RPMI8226 (cell line): ENCODE results near the gene TGFBR1.

Experiments
- DNase-seq: peaks from one replicate; pipeline ENCODE4 v3.0.0-alpha.2; 2015

Gene TGFBR1

GRCh38 chr9:99138424-99139284 lies 33.7 kb downstream of the TGFBR1 start:
- DNase-seq = no peak

DNA sequence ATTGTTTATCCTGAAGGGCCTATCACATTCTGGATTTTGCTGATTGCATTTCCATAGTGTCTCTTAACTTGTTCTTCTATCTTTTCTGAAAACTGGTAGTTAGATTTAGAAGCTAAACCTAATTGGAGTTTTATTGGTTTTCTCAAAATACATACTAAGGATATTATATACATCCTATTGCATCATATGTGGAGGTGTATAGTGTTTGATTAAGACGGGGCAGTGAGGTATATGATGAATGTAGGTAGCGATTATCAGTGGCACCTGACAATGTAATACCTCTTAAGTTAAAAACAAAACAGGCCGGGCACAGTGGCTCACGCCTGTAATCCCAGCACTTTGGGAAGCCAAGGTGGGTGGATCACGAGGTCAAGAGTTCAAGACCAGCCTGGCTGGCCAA lies 35.0 kb downstream of the TGFBR1 start:
- no peak for DNase-seq

- DNase-seq = peak; percentile 39
Measured at GRCh38 chr9:99140685-99141314, 35.9 kb downstream of the TGFBR1 start.

DNA sequence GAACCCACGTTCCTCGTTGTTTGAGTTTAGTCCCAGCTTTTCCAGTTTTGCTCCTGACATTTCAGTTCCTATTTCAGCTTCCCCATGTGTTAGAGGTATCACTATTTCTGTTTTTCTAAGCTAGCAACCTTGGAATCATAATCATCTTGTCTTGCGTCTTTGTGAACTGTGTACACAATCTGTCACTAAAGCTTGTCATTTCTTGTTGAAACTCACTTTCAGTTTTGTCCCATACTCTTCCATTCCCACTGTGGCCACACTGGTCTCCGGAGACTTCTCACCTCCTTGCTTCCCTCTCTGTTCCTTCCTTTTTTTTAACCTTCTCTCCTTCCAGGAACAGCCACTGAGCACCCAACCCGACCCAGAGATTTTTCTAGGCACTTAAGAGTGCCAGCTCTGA lies 36.9 kb downstream of the TGFBR1 start:
- no peak for DNase-seq

GRCh38 chr9:99142275-99142674 lies 37.4 kb downstream of the TGFBR1 start:
- DNase-seq = no peak

DNA sequence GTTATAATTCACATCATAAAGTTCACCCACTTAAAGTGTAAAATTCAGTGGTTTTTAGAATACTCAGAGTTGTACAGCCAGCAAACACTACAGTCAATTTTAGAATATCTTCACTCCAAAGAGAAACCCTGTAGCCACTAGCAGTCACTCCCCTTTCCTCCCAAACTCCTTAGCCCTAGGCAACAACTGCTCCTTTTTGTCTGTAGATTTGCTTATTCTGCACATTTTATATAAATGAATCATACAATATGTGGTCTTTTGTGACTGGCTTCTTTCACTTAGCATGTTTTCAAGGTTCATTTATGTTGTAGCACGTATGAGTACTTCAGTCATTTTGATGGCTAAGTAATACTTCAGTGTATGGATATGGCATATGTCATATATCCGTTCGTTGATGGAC lies 38.7 kb downstream of the TGFBR1 start:
- no peak for DNase-seq

GRCh38 chr9:99144966-99145365 lies 40.1 kb downstream of the TGFBR1 start:
- DNase-seq = no peak

- DNase-seq = no peak
Measured at GRCh38 chr9:99146574-99146973, 41.7 kb downstream of the TGFBR1 start.

DNA sequence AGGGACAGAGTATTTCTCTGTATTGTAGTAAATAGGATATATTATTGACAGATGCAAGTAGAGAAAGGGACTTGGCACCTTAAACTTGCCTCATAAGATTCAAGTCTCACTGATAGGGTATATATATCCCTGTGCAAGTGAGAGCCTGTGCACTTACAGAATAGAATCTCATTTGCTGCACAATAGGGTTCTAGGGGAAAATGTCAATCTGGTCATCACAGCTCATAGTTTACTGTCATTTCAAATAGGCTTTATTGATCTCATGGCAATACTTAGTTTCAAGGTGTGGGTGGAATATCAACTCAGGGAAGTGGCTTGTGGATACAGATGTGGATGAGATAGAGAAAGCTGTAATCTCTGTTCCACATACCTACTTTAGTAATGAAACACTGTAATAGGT lies 42.3 kb downstream of the TGFBR1 start:
- no peak for DNase-seq

DNA sequence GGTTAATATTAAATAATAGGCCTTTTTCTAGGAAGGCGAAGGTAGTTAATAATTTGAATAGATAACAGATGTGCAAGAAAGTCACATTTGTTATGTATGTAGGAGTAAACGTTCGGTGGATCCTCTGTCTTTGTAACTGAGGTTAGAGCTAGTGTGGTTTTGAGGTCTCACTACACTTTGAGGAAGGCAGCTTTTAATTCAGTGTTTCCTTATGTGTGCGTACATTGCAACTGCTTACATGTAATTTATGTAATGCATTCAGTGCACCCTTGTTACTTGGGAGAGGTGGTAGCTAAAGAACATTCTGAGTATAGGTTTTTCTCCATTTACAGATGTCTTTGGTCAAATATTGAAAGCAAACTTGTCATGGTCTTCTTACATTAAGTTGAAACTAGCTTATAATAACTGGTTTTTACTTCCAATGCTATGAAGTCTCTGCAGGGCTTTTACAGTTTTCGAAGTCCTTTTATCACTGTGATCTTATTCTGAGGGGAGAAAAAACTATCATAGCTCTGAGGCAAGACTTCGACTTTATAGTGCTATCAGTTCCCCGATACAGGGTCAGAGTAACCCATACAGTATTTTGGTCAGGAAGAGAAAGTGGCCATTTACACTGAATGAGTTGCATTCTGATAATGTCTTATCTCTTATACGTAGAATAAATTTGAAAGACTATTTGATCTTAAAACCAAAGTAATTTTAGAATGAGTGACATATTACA lies 45.7 kb downstream of the TGFBR1 start:
- no peak for DNase-seq

DNA sequence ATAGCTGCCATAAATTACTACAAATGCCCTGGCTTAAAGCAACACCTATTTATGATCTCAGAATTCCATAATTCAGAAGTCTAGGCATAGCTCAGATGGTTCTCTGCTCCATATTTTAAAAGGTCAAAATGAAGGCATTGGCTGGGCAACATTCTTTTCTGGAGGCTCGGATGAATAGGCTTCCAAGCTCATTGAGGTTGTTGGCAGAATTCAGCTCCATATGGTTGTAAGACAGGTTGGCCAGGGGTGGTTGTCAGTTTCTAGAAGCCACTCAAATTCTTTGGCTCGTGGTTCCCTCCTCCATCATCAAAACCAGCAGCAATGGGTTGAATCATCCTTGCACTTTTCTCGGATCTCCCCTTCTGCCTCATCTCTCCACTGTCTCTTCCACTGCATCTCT lies 49.4 kb downstream of the TGFBR1 start:
- DNase-seq = no peak

DNA sequence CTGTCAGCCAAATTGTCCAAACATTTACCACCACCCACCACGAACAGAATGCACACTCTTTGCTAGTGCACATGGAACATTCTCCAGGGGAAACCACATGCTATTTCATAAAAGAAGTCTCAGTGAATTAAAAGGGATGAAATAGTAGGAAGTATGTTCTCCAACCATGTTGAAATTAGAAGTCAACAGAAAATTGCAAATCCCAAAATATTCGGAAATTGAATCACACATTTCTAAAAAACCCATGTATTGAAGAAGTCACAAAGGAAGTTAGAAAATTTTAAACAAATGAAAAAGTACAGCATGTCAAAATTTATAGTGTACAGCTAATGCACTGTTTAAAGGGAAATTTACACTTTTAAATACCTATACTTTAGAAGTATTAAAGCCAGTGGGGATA lies 50.8 kb downstream of the TGFBR1 start:
- DNase-seq = no peak

GRCh38 chr9:99158629-99159028 lies 53.7 kb downstream of the TGFBR1 start:
- DNase-seq = no peak

DNA sequence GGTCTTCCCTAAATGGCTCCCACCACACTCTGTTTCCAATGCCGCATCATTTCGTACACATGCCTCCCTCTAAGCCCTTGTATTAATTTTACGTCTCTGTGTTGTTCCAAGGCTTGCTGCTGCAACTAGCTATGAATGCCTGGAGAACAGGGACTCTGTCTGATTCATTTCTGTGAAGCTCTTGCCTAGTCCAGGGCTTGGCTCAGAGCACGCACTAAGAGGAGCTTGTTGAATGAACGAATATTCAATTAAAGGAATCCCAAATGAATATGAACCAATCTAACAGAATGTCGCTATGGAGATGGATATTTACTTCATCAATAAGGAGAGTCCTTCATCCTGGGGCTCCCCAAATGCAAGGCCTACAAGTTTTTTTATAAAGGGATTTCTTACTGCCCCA lies 55.3 kb downstream of the TGFBR1 start:
- no peak for DNase-seq

DNA sequence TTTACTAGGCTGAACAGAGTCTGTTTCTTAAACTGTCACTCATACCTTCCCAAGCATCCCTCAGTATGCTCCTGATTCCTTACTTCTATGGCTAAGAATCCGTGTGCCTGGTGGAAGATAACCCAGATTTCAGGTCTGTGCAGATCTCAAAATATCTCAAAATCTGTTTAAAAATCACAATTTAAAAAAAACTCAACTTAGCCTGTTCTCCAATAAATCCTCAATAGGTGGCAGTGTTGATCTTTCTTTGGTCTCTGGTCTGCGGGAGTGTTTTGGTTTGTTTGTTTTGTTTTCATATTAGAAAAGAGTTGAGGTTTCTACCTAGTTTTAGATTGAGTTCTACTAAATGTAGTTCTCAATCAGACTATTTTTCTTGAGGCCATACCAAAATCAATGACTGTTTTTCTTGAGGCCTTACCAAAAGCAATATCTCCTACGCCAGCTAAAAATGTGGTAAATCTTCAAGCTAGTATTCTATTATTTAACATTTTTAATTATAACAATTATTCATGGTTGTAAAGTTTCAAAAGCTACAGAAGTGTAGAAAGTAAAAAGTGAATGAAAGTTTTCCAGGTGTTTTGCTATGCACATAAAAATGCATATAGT lies 57.9 kb downstream of the TGFBR1 start:
- DNase-seq = peak; percentile 21

GRCh38 chr9:99166149-99166548 lies 61.2 kb downstream of the TGFBR1 start:
- no peak for DNase-seq

DNA sequence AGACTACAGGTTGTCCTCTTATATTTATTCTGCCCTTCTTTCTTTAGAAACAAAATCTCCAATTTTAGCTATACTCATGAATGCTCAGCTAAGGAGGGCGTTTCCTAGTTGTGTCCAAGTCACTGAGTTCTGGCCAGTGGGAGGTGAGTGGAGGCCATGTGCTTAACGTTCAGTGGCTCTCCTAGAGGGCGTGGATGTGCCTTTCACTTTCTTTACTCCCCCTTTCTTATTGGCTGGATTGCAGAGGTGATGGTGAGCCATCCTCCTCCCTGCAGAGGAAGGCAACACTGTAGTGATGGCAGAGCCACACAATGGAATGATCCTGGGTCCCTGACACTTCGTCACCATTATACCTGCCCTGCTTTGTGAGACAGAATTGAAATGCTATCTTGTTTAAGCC lies 62.2 kb downstream of the TGFBR1 start:
- DNase-seq = no peak

DNA sequence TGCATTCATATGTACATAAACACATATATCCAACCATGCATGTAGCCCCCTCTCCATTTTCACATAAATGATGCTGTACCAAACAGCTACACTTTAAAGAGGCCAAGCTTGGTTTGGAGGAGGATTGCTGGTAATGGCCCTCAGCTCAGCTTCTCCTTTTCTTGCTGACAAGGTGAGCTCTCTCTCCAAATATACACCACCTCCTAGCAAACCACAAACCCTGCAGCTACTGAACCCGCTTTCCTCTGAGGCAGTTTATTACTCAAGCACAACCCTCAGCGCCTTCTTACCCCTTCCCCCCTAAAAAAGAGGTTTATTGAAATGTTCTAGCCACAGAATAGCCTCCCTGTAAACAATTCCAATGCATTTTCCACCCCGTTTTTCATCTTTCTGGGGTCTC lies 62.8 kb downstream of the TGFBR1 start:
- peak; percentile 15 for DNase-seq

DNA sequence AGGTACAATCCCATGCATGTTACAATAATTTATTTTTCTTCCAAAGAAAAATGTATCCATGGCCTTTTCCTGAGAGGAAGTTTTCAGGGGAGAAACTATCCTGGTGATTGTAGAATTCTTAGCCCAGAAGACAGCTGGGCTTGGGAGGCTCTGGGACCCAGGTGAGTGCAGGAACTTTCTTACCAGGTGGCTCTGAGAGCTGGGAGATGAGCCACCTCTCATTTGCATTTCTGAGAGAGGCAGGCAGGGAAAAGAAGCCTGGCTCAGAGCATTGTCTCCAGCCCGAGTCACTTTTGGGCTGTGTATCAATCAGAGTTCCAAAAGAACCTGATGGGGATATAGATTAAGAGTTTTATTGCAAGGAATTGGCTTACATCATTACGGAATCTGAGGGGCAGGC lies 64.2 kb downstream of the TGFBR1 start:
- no peak for DNase-seq

GRCh38 chr9:99169982-99170761 lies 65.3 kb downstream of the TGFBR1 start:
- DNase-seq = no peak

DNA sequence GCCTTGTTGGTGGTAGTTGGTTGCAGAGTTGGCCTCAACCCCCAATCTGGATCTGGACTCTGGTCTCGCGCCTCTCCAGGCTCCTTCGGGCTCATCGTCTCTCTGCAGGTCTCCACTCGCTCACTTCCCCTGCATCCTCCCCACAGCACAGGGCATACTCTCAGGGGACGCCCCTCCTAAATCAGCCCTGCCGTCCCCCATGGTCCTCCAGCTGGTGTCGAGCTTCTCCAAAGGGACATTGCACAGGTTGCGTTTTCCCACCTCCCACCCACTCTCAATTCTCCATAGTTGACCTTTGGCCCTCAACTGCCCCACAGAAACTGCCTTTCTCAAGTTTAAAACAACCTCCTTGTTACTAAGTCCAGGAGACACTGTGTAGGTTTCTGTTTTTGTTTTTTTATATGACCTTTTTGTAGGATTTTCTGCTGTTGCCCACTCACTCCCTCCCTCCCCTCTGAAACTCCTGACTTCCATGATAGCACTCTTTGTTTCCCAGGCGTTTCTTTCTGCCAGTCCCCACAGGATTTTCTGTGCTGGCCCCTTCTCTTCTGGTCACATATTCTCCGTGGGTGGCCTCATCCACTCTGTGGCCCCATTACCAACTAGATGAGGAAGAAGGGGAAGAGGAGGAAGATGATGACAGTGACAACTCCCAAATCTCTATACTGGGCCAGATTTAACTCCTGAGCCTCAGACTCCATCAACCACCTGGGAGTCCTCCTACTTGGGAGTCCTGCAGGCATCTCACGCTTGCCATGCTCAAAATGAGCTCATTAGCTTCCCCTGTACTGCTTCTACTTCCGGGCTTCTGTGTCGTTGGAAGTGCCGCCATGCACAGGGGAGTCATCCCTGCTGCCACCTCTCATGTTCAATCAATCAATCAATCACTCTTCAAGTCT lies 66.6 kb downstream of the TGFBR1 start:
- DNase-seq = no peak
